ENCODE measurements around the gene TXNL4A. TPM values are rescaled to one million over a fixed set of nuclear protein-coding genes. Genes with fewer than 3 reads are reported as not detected.

TXNL4A gene
- total and polyA plus RNA-seq, 4 donors = 29.9 to 101 (median 85.2) TPM

DNA sequence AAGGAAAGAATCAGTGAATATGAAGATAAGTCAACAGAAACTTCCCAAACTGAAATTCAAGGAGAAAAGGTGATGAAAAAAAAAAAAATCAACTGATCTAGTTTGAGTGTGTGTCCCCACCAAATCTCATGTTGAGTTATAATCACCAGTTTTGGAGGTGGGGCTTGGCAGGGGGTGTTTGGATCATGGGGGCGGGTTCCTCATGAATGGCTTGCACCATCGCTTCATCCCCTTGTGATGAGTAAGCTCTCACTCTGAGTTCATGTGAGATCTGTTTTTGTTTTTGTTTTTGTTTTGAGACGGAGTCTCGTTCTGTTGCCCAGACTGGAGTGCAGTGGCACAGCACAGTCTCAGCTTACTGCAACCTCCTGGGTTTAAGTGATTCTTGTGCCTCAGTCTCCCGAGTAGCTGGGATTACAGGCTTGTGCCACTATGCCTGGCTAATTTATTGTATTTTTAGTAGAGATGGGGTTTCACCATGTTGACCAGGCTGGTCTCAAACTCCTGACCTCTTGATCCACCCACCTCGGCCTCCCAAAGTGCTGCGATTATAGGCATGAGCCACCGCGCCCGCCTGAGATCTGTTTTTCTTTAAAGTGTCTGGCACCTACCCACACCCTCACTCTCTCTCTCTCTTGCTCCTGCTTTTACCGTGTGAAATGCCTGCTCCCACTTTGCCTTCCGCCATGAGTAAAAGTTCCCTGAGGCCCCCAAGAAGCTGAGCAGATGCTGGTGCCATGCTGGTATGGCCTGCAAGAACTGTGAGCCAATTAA lies 32.9 kb downstream of the TXNL4A start:
- no peaks in the 10 kb centered on the region for H3K27me3 ChIP-seq (ENCODE audit: control insufficient read depth in 3 of 3, insufficient read depth in 3 of 3, low read length in 2 of 3)
- peak overlapping the region in 1 of 2 donors; percentile 49 for H3K27ac ChIP-seq (ENCODE audit: low read depth in 1 of 2, low read length in 1 of 2)
- no peak overlapping the region for H3K9ac ChIP-seq (ENCODE audit: insufficient read depth in 1 of 2, low read length in 2 of 2)
- 89 to 91% methylated on average over 12 of the region's 12 CpGs for WGBS, 2 donors
- no peak overlapping the region for H3K4me3 ChIP-seq
- ATAC-seq (ENCODE audit: insufficient read depth, low FRiP score) = no peak
- H3K4me1 ChIP-seq (ENCODE audit: control insufficient read depth in 5 of 5, insufficient read depth in 5 of 5, low read length in 5 of 5) = peaks cover 0 to 13% (median 4%) of the 10 kb centered on the region in 5 donors
- H3K9me3 ChIP-seq (ENCODE audit: control insufficient read depth in 4 of 4, insufficient read depth in 3 of 4, low read length in 3 of 4) = no peaks in the 10 kb centered on the region
- TF ChIP-seq, protein P1, sequence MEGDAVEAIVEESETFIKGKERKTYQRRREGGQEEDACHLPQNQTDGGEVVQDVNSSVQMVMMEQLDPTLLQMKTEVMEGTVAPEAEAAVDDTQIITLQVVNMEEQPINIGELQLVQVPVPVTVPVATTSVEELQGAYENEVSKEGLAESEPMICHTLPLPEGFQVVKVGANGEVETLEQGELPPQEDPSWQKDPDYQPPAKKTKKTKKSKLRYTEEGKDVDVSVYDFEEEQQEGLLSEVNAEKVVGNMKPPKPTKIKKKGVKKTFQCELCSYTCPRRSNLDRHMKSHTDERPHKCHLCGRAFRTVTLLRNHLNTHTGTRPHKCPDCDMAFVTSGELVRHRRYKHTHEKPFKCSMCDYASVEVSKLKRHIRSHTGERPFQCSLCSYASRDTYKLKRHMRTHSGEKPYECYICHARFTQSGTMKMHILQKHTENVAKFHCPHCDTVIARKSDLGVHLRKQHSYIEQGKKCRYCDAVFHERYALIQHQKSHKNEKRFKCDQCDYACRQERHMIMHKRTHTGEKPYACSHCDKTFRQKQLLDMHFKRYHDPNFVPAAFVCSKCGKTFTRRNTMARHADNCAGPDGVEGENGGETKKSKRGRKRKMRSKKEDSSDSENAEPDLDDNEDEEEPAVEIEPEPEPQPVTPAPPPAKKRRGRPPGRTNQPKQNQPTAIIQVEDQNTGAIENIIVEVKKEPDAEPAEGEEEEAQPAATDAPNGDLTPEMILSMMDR (IDR thresholded peaks at IDR 0.05; ENCODE audit: control extremely low read depth, extremely low read depth) = no peak
- no peak for DNase-seq
- H3K36me3 ChIP-seq (ENCODE audit: control insufficient read depth in 4 of 4, insufficient read depth in 4 of 4, low read length in 4 of 4) = no peaks in the 10 kb centered on the region

DNA sequence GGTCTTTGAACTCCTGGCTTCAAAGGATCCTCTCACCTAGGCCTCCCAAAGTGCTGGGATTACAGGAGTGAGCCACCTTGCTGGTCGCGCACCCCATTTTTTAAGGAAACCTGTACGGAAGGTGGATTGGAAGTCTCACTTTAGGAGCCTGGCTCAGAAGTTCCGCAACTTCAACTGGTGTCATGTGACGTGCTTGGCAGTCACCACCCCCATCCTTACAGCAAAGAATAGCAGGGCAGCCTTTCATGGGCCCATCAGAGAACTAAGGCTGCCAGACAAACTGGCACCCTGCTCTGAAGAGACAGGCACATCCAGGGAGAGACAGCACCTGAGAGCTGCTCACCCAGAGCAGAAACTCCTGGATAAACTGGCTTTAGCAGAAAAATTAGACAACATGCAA lies 33.6 kb downstream of the TXNL4A start:
- ATAC-seq (ENCODE audit: insufficient read depth, low FRiP score) (no peak), DNase-seq (peak in 1 of 3 donors; percentile 43)
- H3K9ac ChIP-seq (ENCODE audit: insufficient read depth in 1 of 2, low read length in 2 of 2) = no peak overlapping the region
- H3K9me3 ChIP-seq (ENCODE audit: control insufficient read depth in 4 of 4, insufficient read depth in 3 of 4, low read length in 3 of 4) = no peaks in the 10 kb centered on the region
- 61 to 62% methylated on average over 5 of the region's 5 CpGs for WGBS, 2 donors
- H3K4me3 ChIP-seq = no peak overlapping the region
- no peaks in the 10 kb centered on the region for H3K27me3 ChIP-seq (ENCODE audit: control insufficient read depth in 3 of 3, insufficient read depth in 3 of 3, low read length in 2 of 3)
- H3K36me3 ChIP-seq (ENCODE audit: control insufficient read depth in 4 of 4, insufficient read depth in 4 of 4, low read length in 4 of 4) = no peaks in the 10 kb centered on the region
- TF ChIP-seq, protein P1 (IDR thresholded peaks at IDR 0.05; ENCODE audit: control extremely low read depth, extremely low read depth) = no peak
- peaks cover 4 to 13% (median 9%) of the 10 kb centered on the region in 5 donors for H3K4me1 ChIP-seq (ENCODE audit: control insufficient read depth in 5 of 5, insufficient read depth in 5 of 5, low read length in 5 of 5)
- H3K27ac ChIP-seq (ENCODE audit: low read depth in 1 of 2, low read length in 1 of 2) = peak overlapping the region in 1 of 2 donors; percentile 43

DNA sequence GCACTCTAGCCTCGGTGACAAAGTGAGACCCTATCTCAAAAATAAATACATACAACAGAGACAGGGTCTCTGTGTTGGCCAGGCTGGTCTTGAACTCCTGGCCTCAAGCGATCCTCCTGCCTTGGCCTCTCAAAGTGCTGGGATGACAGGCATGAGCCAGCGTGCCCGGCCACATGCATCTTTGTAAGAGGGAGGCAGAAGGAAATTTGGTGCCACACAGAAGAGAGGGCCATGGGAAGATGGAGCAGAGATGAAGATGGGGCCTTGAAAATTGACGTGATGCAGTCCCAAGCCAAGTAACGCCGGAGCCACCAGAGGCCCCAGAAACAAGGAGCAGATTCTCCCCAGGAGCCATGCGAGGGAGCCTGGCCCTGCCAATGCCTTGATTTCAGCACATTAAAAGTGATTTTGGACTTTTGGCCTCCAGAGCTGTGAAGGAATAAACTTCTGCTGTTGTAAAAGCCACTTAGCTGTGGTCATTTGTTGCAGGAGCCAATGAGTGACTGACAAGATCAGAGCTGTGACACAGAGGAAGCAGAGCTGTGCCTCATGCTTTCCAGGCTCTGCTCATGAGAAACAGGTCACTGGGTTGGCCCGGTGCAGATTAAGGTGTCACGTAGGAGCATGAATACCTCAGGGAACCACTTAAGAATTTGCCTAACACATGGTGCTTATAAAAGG lies 34.3 kb downstream of the TXNL4A start:
- DNase-seq (peak in 2 of 3 donors; percentile 41 to 62), ATAC-seq (ENCODE audit: insufficient read depth, low FRiP score) (no peak)
- TF ChIP-seq, protein P1 (IDR thresholded peaks at IDR 0.05; ENCODE audit: control extremely low read depth, extremely low read depth) = no peak
- peak overlapping the region in 1 of 2 donors; percentile 47 for H3K9ac ChIP-seq (ENCODE audit: insufficient read depth in 1 of 2, low read length in 2 of 2)
- no peaks in the 10 kb centered on the region for H3K27me3 ChIP-seq (ENCODE audit: control insufficient read depth in 3 of 3, insufficient read depth in 3 of 3, low read length in 2 of 3)
- H3K36me3 ChIP-seq (ENCODE audit: control insufficient read depth in 4 of 4, insufficient read depth in 4 of 4, low read length in 4 of 4) = peaks cover 0 to under 1% (median 0%) of the 10 kb centered on the region in 4 donors
- no peak overlapping the region for H3K4me3 ChIP-seq
- 72 to 92% methylated on average over 10 of the region's 10 CpGs for WGBS, 2 donors
- peaks cover 4 to 14% (median 10%) of the 10 kb centered on the region in 5 donors for H3K4me1 ChIP-seq (ENCODE audit: control insufficient read depth in 5 of 5, insufficient read depth in 5 of 5, low read length in 5 of 5)
- H3K9me3 ChIP-seq (ENCODE audit: control insufficient read depth in 4 of 4, insufficient read depth in 3 of 4, low read length in 3 of 4) = no peaks in the 10 kb centered on the region
- H3K27ac ChIP-seq (ENCODE audit: low read depth in 1 of 2, low read length in 1 of 2) = peak overlapping the region in 1 of 2 donors; percentile 86
